Measurements from ENCODE around the gene RELT. TPM values are rescaled to one million over a fixed set of nuclear protein-coding genes. Genes with fewer than 3 reads are reported as not detected.

The RELT gene
- total RNA-seq, 1 donor from 2014 or later: 15.2 TPM

DNA sequence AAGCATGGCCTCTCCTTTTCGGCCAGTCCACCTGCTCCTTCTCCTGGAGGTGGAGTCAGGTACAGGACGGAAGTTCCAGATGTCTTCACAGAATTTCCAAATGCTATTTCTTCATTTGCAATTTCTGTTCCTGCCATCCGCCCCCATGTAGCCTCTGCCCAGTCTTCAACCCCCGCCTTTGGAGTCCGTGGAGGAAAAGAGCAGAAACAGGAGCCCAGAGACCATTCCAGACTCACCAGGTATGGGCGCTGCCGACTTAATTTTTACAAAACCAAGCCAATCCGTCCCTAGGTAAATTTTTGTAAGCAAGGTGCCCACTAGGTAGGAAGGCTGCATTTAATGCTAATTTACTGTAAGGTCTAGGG lies 28.9 kb downstream of the RELT start:
- TF ChIP-seq, protein P1, sequence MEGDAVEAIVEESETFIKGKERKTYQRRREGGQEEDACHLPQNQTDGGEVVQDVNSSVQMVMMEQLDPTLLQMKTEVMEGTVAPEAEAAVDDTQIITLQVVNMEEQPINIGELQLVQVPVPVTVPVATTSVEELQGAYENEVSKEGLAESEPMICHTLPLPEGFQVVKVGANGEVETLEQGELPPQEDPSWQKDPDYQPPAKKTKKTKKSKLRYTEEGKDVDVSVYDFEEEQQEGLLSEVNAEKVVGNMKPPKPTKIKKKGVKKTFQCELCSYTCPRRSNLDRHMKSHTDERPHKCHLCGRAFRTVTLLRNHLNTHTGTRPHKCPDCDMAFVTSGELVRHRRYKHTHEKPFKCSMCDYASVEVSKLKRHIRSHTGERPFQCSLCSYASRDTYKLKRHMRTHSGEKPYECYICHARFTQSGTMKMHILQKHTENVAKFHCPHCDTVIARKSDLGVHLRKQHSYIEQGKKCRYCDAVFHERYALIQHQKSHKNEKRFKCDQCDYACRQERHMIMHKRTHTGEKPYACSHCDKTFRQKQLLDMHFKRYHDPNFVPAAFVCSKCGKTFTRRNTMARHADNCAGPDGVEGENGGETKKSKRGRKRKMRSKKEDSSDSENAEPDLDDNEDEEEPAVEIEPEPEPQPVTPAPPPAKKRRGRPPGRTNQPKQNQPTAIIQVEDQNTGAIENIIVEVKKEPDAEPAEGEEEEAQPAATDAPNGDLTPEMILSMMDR (IDR thresholded peaks at IDR 0.05; ENCODE audit: unreplicated experiment): no peak
- Mint-ChIP-seq H3K4me3 (ENCODE audit: unreplicated experiment) (no peak overlapping the region), H3K9me3 (ENCODE audit: unreplicated experiment) (no peaks in the 10 kb centered on the region), H3K36me3 (ENCODE audit: low read depth, unreplicated experiment) (peaks cover 16% of the 10 kb centered on the region), H3K4me1 (ENCODE audit: unreplicated experiment) (peaks cover 3% of the 10 kb centered on the region), H3K27ac (ENCODE audit: unreplicated experiment) (no peak overlapping the region), H3K27me3 (ENCODE audit: unreplicated experiment) (peaks cover 2% of the 10 kb centered on the region)
- no peak for DNase-seq (ENCODE audit: low spot score)

DNA sequence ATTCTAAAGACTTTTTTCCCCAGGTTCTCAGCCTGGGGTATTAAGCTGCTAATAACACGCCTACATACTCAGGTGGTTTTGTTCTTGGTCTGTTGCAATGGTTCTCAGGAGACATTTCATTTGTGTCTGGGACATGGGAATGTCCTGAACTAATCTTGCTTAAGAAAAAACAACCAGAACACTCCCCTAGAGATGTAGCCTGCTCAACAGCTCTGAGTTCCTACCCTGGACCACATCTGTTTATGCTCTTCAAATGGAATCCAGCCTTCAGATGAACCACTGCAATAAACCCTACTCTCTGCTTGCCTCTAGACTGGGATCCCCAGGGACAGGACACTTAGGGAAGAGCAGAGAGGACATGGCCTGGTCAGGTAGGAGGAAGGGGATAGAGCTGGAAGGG lies 29.9 kb downstream of the RELT start:
- Mint-ChIP-seq H3K36me3 (ENCODE audit: low read depth, unreplicated experiment) (peaks cover 20% of the 10 kb centered on the region), H3K4me3 (ENCODE audit: unreplicated experiment) (no peak overlapping the region), H3K27me3 (ENCODE audit: unreplicated experiment) (peaks cover 2% of the 10 kb centered on the region), H3K4me1 (ENCODE audit: unreplicated experiment) (peaks cover 3% of the 10 kb centered on the region), H3K27ac (ENCODE audit: unreplicated experiment) (no peak overlapping the region), H3K9me3 (ENCODE audit: unreplicated experiment) (no peaks in the 10 kb centered on the region)
- no peak for DNase-seq (ENCODE audit: low spot score)
- TF ChIP-seq, protein P1 (IDR thresholded peaks at IDR 0.05; ENCODE audit: unreplicated experiment): no peak

DNA sequence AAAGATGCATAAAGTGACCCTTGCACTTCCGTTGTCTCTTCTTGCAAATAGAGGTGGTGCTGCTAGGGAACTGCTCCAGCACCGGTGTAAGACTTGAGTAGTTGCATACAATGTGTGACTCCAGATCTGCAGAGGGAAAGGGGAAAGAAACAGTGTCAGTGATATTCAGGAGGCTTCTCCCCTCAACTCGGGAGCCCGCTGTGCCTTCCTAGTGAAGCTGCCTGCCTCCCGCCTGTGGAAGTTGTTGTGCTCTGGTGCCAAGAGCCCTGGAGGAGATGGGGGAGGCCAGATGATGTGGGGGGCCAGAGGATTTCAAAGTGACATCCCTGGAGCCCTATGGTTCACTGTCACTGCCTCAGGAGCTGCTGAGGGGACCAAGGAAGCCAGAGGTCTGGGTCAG lies 30.4 kb downstream of the RELT start:
- Mint-ChIP-seq H3K36me3 (ENCODE audit: low read depth, unreplicated experiment) (peaks cover 21% of the 10 kb centered on the region), H3K9me3 (ENCODE audit: unreplicated experiment) (no peaks in the 10 kb centered on the region), H3K4me3 (ENCODE audit: unreplicated experiment) (no peak overlapping the region), H3K27me3 (ENCODE audit: unreplicated experiment) (peaks cover 3% of the 10 kb centered on the region), H3K4me1 (ENCODE audit: unreplicated experiment) (peaks cover 3% of the 10 kb centered on the region), H3K27ac (ENCODE audit: unreplicated experiment) (no peak overlapping the region)
- TF ChIP-seq, protein P1 (IDR thresholded peaks at IDR 0.05; ENCODE audit: unreplicated experiment): no peak
- DNase-seq (ENCODE audit: low spot score): no peak

DNA sequence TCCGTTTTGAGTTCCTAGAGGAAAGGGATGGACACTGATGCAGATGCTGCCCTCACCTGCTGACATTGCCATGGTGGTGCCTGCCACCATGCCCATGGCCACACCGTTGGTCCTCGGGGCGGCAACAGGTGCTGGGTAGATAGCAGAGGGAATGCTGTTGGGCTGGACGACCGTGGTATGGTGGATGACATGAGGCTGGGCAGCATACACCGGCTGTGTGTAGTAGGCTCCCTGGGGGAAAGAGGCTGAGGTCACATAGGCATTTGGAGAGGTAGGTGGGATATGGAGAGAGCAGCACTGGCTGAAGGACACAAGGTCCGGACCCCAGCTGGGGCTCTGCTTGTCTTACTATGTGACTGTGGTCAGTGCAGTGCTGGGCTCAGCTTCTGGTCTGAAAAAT lies 33.2 kb downstream of the RELT start:
- DNase-seq (ENCODE audit: low spot score): no peak
- TF ChIP-seq, protein P1 (IDR thresholded peaks at IDR 0.05; ENCODE audit: unreplicated experiment): no peak
- Mint-ChIP-seq H3K4me1 (ENCODE audit: unreplicated experiment) (peaks cover 3% of the 10 kb centered on the region), H3K27ac (ENCODE audit: unreplicated experiment) (peak overlapping the region; percentile 32), H3K36me3 (ENCODE audit: low read depth, unreplicated experiment) (peaks cover 33% of the 10 kb centered on the region), H3K4me3 (ENCODE audit: unreplicated experiment) (no peak overlapping the region), H3K9me3 (ENCODE audit: unreplicated experiment) (no peaks in the 10 kb centered on the region), H3K27me3 (ENCODE audit: unreplicated experiment) (peaks cover 4% of the 10 kb centered on the region)

DNA sequence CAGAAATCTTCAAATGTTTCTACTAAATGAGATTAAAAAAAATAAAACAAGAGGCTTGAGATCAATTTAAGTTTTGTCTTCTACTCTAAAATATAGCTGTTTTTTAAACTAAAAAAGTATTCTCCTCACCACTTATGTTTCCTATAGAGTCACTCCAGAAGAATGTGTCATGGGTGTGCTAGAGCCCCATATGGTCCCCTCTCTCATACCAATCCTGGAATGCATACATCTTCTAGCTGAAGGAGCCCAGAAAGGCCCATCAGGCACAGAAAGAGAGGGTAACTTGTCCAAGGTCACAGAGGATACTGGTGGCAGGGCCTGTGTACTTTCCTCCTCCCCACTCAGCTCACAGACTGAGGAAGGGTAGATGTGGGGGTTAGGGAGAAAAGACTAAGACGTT lies 34.4 kb downstream of the RELT start:
- no peak overlapping the region for H3K27ac Mint-ChIP-seq (ENCODE audit: unreplicated experiment)
- H3K27me3 Mint-ChIP-seq (ENCODE audit: unreplicated experiment): peaks cover 4% of the 10 kb centered on the region
- H3K36me3 Mint-ChIP-seq (ENCODE audit: low read depth, unreplicated experiment): peaks cover 30% of the 10 kb centered on the region
- H3K9me3 Mint-ChIP-seq (ENCODE audit: unreplicated experiment): no peaks in the 10 kb centered on the region
- DNase-seq (ENCODE audit: low spot score): no peak
- TF ChIP-seq, protein P1 (IDR thresholded peaks at IDR 0.05; ENCODE audit: unreplicated experiment): no peak
- H3K4me1 Mint-ChIP-seq (ENCODE audit: unreplicated experiment): peaks cover 3% of the 10 kb centered on the region
- H3K4me3 Mint-ChIP-seq (ENCODE audit: unreplicated experiment): no peak overlapping the region

Data from endothelial cell (in vitro differentiated cells).